Measurements from ENCODE around the gene PLCG2. TPM values are rescaled to one million over a fixed set of nuclear protein-coding genes. Genes with fewer than 3 reads are reported as not detected.

Gene PLCG2
- total and polyA plus RNA-seq, 2 experiments from 2014 or later: 3.5 to 10.4 TPM

DNA sequence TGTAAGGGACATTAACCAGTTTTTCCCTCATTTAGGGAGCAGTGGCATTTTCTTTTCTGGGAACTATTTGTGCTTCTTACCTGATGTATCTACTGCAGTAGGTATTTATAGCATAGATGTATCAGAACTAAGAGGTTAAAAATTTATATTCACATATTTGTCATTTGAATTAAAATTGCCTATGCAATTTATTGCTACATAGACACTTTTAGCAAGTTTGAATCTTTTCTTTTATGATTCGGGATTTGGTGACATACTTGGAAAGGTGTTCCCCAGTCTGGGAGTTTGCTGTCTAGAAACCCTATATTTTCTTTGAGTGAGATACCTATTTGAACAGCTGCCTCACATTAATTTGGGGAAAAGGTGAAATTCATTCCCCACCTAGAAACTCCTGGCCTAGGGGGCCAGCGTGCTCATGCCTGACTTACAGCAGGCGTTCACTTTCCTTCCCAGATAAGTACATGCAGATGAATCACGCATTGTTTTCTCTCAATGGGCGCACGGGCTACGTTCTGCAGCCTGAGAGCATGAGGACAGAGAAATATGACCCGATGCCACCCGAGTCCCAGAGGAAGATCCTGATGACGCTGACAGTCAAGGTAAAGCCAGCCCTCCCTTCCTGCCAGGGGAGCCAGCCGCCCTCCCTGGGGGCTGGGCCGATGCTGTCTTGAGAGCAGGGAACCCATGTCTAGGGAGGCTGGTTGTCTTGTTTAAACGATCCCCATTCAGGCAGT, 158.4 kb downstream of the PLCG2 start:
- no peaks in the 10 kb centered on the region for H3K27me3 ChIP-seq
- no peak overlapping the region for H3K4me3 ChIP-seq
- DNase-seq (ENCODE audit: low read depth in 1 of 2, low spot score in 1 of 2): peak in 1 of 2 donors; percentile 27
- TF ChIP-seq, protein P1, sequence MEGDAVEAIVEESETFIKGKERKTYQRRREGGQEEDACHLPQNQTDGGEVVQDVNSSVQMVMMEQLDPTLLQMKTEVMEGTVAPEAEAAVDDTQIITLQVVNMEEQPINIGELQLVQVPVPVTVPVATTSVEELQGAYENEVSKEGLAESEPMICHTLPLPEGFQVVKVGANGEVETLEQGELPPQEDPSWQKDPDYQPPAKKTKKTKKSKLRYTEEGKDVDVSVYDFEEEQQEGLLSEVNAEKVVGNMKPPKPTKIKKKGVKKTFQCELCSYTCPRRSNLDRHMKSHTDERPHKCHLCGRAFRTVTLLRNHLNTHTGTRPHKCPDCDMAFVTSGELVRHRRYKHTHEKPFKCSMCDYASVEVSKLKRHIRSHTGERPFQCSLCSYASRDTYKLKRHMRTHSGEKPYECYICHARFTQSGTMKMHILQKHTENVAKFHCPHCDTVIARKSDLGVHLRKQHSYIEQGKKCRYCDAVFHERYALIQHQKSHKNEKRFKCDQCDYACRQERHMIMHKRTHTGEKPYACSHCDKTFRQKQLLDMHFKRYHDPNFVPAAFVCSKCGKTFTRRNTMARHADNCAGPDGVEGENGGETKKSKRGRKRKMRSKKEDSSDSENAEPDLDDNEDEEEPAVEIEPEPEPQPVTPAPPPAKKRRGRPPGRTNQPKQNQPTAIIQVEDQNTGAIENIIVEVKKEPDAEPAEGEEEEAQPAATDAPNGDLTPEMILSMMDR (IDR thresholded peaks at IDR 0.05; ENCODE audit: low read depth, low read length): no peak
- H3K27ac ChIP-seq: no peak overlapping the region
- H3K4me1 ChIP-seq (ENCODE audit: low read depth): peaks cover 7% of the 10 kb centered on the region
- no peaks in the 10 kb centered on the region for H3K36me3 ChIP-seq
- no peaks in the 10 kb centered on the region for H3K9me3 ChIP-seq (ENCODE audit: low read depth)

DNA sequence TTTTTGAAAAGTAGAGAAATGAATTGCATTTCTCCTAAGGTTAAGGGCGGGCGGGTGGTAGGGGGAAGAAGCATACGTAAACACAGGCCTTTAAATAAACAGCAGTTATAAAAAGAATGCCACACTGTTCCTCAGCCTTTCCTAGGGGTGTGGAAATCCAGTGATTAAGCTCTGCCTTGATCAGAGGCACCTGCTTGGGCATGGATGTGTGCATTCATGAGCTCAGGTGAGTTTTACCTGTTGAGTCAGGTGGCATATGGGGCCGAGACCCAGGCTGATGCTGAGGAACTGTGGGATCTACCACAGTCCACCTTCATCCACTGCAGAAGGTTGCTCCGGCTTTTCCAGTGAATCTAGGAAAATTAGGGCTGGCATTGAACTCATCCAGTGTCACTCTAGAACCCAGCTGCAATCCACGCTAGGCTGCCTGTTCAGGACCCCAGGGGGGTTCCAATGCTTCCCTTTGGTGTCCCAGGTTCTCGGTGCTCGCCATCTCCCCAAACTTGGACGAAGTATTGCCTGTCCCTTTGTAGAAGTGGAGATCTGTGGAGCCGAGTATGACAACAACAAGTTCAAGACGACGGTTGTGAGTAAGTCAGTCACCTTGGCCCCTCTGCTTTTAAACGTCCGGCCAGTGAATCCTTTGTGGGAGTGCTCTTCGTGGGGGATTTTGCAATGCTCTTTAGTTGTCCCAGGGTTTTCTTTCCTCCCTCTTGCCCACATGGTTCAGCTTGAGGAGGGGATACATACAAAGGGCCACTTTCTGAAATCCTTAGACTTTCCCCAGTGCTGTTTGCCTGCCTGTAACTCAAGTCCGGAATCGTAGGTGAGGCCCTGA, 159.5 kb downstream of the PLCG2 start:
- Histone ChIP-seq H3K27me3 (no peaks in the 10 kb centered on the region), H3K4me3 (no peak overlapping the region), H3K4me1 (ENCODE audit: low read depth) (peaks cover 8% of the 10 kb centered on the region), H3K27ac (no peak overlapping the region), H3K9me3 (ENCODE audit: low read depth) (no peaks in the 10 kb centered on the region), H3K36me3 (no peaks in the 10 kb centered on the region)
- no peak for DNase-seq (ENCODE audit: low read depth in 1 of 2, low spot score in 1 of 2)
- TF ChIP-seq, protein P1 (IDR thresholded peaks at IDR 0.05; ENCODE audit: low read depth, low read length): no peak

DNA sequence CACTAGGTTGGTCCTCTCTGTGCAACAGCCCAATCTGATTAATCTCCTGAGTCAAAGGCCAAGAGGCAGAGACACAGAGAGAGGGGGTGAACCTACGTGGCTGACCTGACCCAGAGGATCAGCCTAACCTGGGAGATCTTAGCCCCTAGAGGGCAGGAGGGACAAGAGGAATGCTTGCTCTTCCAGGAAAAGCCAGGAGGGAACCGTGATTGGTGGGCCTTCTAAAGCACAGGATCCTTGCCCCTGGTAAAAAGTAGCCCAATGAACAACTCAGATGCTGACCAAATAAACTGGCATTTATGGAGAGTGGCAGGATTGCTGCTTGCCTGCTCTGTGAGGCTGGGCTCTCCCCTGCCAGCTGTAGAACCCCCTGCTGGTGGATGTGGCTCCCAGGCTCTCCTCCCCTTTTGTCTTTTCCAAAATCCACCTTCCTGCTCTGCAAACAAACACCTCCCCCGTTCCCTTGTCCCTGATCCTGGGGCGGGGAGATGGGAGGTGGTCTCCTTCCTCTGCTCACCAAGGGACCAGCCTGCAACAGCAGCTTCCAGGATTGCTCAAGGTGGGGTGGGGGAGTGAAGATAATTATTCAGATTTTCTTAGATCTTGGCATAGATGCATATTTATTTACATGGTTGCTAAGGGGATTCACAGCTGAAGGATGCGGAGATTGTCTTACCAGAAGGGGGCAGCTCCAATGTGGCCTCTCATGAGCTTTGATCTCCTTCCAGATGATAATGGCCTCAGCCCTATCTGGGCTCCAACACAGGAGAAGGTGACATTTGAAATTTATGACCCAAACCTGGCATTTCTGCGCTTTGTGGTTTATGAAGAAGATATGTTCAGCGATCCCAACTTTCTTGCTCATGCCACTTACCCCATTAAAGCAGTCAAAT, 160.3 kb downstream of the PLCG2 start:
- no peak for DNase-seq (ENCODE audit: low read depth in 1 of 2, low spot score in 1 of 2)
- TF ChIP-seq, protein P1 (IDR thresholded peaks at IDR 0.05; ENCODE audit: low read depth, low read length): no peak
- Histone ChIP-seq H3K4me3 (no peak overlapping the region), H3K36me3 (no peaks in the 10 kb centered on the region), H3K9me3 (ENCODE audit: low read depth) (no peaks in the 10 kb centered on the region), H3K27me3 (no peaks in the 10 kb centered on the region), H3K4me1 (ENCODE audit: low read depth) (peaks cover 8% of the 10 kb centered on the region), H3K27ac (no peak overlapping the region)

DNA sequence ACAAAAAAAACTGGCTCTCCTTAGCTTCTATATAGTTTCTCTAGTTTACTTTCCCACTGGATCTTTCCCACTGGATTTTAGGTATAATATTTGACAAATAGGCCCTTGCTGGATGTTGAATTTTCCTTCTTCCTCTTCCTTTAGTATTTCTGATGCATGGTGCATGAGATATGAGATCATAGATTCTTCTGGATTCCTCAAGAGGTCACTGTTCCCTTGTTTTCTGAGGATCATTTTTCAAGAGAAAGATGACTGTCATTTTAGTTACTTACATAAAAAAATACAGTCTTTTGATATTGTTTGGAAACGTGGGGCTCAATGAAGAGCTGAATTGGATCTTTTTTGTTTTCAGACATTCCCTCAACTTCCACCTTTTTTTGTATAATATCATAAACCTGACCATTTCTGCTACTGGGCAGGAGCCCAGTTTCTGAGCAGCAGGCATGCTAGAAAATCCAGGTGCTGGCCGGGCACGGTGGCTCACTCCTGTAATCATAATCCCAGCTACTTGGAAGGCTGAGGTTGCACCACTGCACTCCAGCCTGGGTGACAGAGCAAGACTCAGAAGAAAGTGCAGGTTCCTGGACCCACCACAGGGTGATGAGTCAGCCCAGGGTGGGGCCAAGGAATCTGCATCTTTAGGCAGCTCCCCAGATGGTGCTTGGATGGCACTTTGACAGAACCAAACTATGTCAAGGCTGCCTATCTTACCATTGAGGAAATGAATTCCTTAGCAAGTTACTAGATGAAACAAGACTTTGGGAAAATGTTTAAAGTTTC, 161.9 kb downstream of the PLCG2 start:
- no peaks in the 10 kb centered on the region for H3K27me3 ChIP-seq
- H3K36me3 ChIP-seq: no peaks in the 10 kb centered on the region
- TF ChIP-seq, protein P1 (IDR thresholded peaks at IDR 0.05; ENCODE audit: low read depth, low read length): peak; percentile 54
- H3K4me1 ChIP-seq (ENCODE audit: low read depth): peaks cover 8% of the 10 kb centered on the region
- no peak overlapping the region for H3K4me3 ChIP-seq
- no peaks in the 10 kb centered on the region for H3K9me3 ChIP-seq (ENCODE audit: low read depth)
- no peak overlapping the region for H3K27ac ChIP-seq
- DNase-seq (ENCODE audit: low read depth in 1 of 2, low spot score in 1 of 2): peak; percentile 23 to 75

Measured in cardiac muscle cell (in vitro differentiated cells and primary cell).